ENCODE data around the gene ADRA2B.
"Not testable (repeated sequence)": the region's sequence is repeated elsewhere in the genome, so short reads cannot be mapped to it uniquely, and the experiment has no call there.

The ADRA2B gene

GRCh38 chr2:96085541-96086355, 30.6 kb downstream of the ADRA2B start:
- DNase-seq: no peak

DNA sequence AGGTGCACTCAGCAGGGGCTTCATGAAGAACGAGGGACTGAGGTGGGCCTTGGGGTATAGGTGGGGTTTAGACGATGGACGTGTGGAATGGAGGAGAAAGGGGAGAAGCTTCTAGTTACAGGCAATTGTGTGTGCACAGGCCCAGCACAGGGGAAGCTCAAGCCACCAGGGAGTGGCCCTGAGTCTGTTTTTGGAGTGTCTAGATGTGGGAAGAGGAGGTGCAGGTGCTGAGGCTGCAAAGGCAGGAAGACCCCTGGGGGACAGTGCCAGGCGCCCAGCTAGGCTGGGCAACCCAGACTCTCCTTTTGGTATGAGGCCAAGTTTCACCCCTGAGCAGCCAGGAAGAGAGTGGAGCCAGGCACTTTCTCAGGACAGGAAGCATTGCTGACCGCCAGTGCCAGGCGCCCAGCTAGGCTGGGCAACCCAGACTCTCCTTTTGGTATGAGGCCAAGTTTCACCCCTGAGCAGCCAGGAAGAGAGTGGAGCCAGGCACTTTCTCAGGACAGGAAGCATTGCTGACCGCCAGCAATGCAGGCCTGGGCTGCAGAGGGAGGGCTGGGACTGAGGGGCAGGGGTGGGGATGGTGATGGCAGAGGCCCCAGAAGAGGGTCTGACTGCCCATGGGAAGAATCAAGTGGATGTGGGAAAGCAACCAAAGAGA, 31.4 kb downstream of the ADRA2B start:
- not testable (repeated sequence) for DNase-seq

DNA sequence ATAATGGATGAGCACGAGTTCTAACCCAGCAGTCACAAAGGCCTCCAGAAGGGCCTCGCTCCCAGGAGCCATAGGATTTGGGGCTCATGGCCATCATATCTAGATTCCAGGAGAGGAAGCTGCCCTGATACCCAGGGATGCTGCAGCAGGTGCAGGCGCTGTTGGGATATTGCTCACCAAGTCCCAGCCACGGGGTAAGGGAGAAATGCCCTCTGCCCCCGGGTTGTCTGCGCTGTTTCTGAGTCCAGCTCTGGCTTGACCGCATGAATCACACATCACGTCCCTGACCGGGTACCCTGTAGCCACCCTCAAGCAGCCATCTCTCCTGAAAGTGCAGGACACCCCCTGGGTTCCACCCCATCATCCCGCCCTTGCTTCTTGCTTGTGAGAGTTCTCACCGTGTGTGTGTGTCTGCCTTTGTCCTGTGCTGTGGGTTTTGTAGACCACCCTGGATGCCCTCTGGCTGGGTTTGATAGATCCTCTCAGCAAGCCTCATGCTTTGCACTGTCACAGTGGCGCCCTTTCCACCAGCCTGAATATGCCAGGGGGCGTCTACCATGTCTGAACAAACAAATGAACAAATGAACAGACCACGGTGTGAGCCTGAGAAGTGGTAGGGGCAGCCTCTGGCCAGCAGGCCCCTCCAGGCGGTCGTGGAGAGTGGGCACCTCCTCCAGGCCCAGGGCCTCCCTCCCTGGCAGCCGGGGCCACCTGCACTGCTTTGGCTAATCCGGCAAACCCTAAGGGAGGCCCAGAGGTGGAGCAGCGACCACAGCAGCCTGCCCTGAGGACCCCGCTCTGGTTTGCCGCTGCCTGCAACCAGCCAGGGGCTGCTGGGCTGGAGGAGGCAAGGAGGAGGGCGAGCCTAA, 32.1 kb downstream of the ADRA2B start:
- no peak for DNase-seq

- DNase-seq: no peak
These were observed 33.1 kb downstream of the ADRA2B start for GRCh38 chr2:96083064-96083939.

- no peak for DNase-seq
These were observed 33.9 kb downstream of the ADRA2B start for GRCh38 chr2:96082211-96083063.

DNA sequence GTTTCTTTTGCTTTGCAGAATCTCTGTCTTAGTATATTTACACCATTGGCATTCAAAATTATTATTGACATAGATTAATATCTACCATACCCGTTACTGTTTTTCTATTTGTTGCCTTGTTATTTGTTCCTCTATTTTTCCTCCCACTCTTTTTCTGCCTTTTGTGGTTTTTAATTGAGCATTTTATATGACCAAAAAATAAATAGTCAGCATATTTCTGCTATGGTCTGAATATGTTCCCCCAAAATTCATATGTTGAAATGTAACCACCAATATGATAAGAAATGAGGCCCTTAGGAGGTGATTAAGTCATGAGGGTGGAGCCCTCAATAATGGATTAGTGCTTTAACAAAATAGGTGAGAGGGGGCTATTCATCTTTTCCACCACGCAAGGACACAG, 35.3 kb downstream of the ADRA2B start:
- no peak for DNase-seq

GRCh38 chr2:96075199-96075771, 41.1 kb downstream of the ADRA2B start:
- DNase-seq: no peak

GRCh38 chr2:96074156-96074555, 42.2 kb downstream of the ADRA2B start:
- DNase-seq: no peak

DNA sequence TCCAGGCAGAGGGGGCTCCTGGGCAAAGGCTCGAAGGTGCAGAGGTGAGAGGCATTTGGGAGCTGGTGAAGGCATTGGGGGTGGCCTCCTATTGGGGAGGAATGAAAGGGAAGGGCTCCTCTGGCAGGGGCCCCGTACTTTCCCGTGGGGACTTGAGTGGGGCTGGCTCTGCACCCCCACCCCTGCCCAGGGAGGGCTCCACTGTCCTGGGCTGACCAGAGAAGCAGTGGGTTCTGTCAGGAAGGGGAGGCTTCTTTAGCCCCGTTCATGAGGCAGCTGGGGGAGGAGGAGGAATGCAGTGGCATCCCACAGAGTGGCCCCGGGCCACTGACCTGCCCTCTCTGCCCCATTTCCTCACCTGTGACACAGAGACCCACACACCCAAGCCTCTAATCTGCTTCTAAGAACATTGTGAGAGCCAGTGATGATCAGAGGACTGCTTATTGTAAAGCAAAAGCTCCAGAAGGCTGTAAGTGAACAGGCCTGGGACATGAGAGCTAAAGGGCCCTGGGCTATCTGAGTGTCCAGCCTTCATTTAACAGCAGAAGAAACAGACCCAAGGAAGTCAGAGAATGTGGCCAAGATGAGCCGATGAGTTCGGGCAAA, 43.1 kb downstream of the ADRA2B start:
- no peak for DNase-seq

DNA sequence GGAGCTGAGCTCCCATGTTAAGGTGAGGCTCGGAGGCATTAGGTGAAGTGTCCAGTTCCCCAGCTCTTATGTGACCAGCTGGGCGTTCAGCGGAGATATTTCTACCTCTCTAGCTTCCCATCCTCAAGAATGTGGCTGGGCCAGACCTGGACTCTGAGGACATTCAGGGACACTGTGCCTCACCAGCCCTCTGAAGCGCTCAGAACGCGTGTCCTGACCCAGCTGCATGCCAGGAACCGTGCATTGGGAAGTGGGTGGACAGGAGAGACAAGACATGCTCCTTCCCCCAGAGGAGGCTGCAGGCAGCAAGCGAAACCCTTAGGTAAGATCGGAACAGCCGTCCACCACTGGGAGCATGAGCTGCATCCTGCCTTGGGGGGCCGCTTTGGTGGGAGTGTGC, 43.6 kb downstream of the ADRA2B start:
- DNase-seq: no peak

- DNase-seq: peak in 1 of 2 experiments; percentile 11
These were observed 44.3 kb downstream of the ADRA2B start for GRCh38 chr2:96071977-96072491.

- not testable (repeated sequence) for DNase-seq
These were observed 45.0 kb downstream of the ADRA2B start for GRCh38 chr2:96071087-96071976.

GRCh38 chr2:96070351-96070750, 46.0 kb downstream of the ADRA2B start:
- not testable (repeated sequence) for DNase-seq

DNA sequence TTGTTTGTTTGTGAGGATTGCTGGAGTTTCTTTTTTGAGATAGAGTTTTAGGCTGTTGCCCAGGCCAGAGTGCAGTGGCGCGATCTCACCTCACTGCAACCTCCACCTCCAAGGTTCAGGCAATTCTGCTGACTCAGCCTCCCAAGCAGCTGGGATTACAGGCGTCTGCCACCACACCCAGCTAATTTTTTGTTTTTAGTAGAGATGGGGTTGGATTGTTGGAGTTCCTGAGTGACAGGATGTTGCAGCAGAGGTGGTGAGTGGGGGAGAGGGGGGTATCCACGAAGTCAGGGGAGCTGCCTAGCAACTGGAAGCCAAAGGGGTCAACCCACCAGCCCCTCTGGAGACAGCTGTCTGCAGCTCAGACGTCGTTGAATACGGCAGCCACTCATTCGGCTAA, 46.5 kb downstream of the ADRA2B start:
- not testable (repeated sequence) for DNase-seq

GRCh38 chr2:96067902-96068581, 48.3 kb downstream of the ADRA2B start:
- peak; percentile 58 to 65 for DNase-seq

DNA sequence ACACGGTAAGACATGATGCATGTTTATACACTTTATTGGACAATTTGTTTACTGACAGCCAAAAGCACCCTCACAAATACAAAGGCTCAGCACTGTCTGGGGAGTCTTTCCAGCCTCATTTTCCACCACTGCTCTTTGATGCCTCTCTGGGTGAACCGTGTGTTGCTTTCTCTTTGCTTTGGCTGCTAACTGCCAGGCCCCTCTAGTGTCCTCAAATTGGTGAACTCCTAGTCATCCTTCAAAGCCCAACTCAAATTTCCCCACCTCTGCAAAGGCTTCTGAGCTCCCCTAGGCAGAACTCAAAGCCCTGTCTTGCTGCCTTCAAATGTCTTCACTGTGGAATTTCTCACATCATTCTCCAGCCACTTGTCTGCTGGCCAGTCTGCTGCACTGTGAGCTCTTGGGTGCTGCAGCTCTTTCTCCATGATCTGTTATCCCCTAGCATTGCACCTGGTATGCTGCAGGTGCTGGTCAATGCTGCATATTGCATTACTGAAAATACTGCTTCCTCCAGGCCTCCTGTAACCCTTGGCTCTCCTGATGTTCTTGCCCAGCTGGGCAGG, 49.2 kb downstream of the ADRA2B start:
- DNase-seq: not testable (repeated sequence)

DNA sequence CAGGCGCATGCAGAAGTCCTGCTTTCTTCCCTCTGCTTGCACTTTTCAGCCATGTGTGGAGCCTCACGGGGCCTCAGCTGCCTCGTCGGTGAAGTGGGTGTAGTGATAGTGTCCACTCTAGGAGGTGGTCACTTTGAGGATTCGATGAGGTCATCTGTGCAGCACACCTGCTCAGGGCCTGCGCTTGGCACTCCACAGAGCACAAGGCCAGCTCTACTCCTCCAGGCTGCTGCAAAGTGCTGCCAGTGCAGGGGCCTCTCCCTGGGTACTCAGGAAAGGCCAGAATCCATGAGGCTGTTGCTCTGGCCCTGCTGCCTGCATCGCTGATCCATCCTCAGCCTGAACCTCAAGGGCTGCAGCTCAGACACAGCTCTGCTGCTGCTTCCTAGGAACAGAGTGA, 49.9 kb downstream of the ADRA2B start:
- not testable (repeated sequence) for DNase-seq

DNA sequence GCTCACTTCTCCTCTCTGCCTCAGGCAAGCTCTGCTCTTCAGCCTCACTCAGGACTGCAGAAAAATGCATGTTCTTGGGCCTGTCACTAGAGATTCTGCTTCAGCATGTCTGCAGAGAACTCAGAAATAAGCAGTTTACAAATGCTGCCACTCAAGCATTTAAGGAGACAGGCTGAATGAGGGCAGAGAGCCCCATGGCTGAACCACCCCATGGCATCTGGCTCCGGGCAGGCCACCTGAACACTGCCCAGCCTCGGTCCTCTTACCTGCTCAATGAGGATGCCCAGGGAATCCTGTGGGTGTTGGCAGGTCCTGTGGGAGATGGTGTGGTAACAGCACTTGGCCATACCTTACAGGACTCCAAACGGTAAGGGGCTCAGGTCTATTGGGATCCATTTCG, 50.4 kb downstream of the ADRA2B start:
- DNase-seq: not testable (repeated sequence)
